Activated naive CD8-positive, alpha-beta T cell treated with anti-CD3 and anti-CD28 coated beads, Interleukin-2, amount 50 U/mL, for 24 hours (primary cell): ENCODE data around the gene ZNF624.
A peak's percentile ranks its signal among the peaks of the same experiment; 100 is the strongest.

Source experiments
- ATAC-seq: fragments of 150-1000 bp; cut with Tn5 transposase; one replicate; pipeline ENCODE4 v1.10.0; 2021
- DNase-seq: peaks from one replicate; pipeline ENCODE4 v3.0.0; 2021
- H3K27ac Mint-ChIP-seq: one replicate; pipeline ENCODE4 v1.8.0; 2021; ENCODE audit warnings: mild to moderate bottlenecking, mixed read lengths
- H3K27me3 Mint-ChIP-seq: one replicate; pipeline ENCODE4 v1.8.0; 2021; ENCODE audit warnings: mixed read lengths
- H3K36me3 Mint-ChIP-seq: one replicate; pipeline ENCODE4 v1.8.0; 2021; ENCODE audit warnings: low read depth, mixed read lengths
- H3K4me1 Mint-ChIP-seq: one replicate; pipeline ENCODE4 v1.8.0; 2021; ENCODE audit warnings: mixed read lengths
- H3K4me3 Mint-ChIP-seq: one replicate; pipeline ENCODE4 v1.8.0; 2021; ENCODE audit warnings: mild to moderate bottlenecking, moderate library complexity, mixed read lengths
- H3K9me3 Mint-ChIP-seq: one replicate; pipeline ENCODE4 v1.8.0; 2021; ENCODE audit warnings: mixed read lengths

Gene ZNF624

DNA sequence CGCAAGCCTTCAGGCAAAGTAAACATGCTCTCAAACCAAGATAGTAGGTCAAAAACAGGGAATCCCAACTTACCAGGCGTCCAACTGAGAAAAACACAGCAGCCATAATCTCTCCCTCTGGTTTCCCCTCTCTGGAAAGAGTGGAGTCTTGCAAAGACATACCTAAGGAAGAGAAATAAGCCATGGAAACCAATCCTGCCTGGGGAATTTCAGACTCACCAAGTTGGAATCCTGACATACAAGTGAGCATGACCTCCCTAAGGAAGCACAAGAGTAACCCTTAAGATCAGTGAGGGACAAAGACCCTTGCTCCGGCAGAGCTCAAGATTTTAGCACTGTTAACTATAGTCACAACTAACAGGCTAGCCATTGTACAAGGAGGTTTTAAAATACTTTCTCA, 4.1 kb downstream of the ZNF624 start:
- DNase-seq: no peak
- H3K4me3 Mint-ChIP-seq: no peak overlapping the region
- peaks cover 16% of the 10 kb centered on the region for H3K4me1 Mint-ChIP-seq
- no peaks in the 10 kb centered on the region for H3K27me3 Mint-ChIP-seq
- H3K27ac Mint-ChIP-seq: no peak overlapping the region
- H3K36me3 Mint-ChIP-seq: peaks cover 5% of the 10 kb centered on the region
- H3K9me3 Mint-ChIP-seq: no peaks in the 10 kb centered on the region
- ATAC-seq: no peak

DNA sequence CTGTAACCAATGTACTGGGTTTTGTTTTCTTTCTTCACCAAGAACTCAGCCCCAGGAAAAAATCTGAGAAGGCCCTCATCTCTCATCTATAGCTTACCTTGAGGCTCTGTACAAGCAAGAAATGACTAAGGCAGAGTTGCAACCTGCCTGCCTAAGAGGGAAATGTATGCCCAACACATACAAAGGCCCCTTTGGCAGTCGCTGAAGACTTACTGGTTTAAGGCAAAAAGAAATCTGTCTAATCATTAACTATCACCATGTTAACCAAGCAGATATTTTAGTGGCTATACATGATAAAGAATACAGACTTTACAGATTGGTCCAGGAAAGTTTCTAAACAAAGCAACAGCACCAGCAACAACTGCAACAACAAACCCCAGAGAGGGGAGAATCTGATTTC, 14.2 kb downstream of the ZNF624 start:
- no peak overlapping the region for H3K4me3 Mint-ChIP-seq
- DNase-seq (no peak), ATAC-seq (no peak)
- H3K27me3 Mint-ChIP-seq: no peaks in the 10 kb centered on the region
- H3K4me1 Mint-ChIP-seq: no peaks in the 10 kb centered on the region
- no peaks in the 10 kb centered on the region for H3K9me3 Mint-ChIP-seq
- H3K36me3 Mint-ChIP-seq: peaks cover 42% of the 10 kb centered on the region
- no peak overlapping the region for H3K27ac Mint-ChIP-seq

DNA sequence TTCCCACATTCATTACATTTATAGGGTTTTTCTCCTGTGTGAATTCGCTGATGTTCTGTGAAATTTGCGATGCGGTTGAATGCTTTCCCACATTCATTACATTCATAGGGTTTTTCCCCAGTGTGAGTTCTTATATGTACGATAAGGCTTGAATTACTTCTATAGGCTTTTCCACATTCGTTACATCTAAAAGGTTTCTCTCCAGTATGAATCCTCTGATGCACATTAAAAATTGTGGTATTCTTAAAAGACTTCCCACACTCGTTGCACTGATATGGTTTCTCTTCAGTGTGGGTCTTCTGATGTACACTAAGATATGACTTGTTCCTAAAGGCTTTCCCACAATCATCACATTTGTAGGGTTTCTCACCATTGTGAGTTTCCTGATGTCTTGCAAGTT, 30.4 kb downstream of the ZNF624 start:
- Mint-ChIP-seq H3K4me1 (no peaks in the 10 kb centered on the region), H3K27ac (no peak overlapping the region), H3K36me3 (peaks cover 82% of the 10 kb centered on the region), H3K9me3 (peaks cover 74% of the 10 kb centered on the region), H3K27me3 (no peaks in the 10 kb centered on the region), H3K4me3 (no peak overlapping the region)
- DNase-seq (no peak), ATAC-seq (no peak)

DNA sequence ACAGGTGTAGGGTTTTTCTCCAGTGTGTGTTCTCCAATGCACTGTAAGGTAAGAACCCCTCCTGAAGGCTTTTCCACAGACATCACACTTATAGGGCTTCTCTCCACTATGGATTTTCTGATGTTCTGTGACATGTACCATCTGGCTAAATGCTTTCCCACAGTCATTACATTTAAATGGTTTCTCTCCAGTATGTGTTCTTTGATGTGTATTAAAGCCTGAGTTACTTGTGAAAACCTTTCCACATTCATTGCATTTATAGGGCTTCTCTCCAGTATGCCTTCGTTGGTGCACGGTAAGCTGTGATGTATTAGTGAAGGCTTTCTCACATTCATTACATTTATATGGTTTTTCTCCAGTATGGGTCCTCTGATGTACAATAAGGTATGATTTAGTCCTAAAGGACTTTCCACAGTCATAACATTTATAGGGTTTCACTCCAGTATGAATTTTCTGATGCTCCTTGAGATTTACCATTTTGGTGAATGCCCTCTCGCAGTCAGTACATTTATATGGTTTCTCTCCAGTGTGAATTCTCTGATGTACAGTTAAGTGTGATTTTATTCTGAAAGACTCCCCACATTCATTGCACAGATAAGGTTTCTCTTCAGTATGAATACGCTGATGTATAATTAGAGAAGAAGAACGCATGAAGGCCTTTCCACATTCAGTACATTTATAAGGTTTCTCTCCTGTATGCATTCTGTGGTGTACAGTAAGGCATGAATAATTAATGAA, 30.9 kb downstream of the ZNF624 start:
- no peak overlapping the region for H3K27ac Mint-ChIP-seq
- no peak for ATAC-seq
- no peaks in the 10 kb centered on the region for H3K27me3 Mint-ChIP-seq
- H3K4me3 Mint-ChIP-seq: no peak overlapping the region
- H3K36me3 Mint-ChIP-seq: peaks cover 76% of the 10 kb centered on the region
- DNase-seq: no peak
- no peaks in the 10 kb centered on the region for H3K4me1 Mint-ChIP-seq
- H3K9me3 Mint-ChIP-seq: peaks cover 71% of the 10 kb centered on the region

GRCh38 chr17:16617481-16618060, 36.1 kb downstream of the ZNF624 start:
- no peak for ATAC-seq
- Mint-ChIP-seq H3K9me3 (peaks cover 69% of the 10 kb centered on the region), H3K4me1 (no peaks in the 10 kb centered on the region), H3K36me3 (peaks cover 40% of the 10 kb centered on the region), H3K27me3 (no peaks in the 10 kb centered on the region), H3K4me3 (no peak overlapping the region), H3K27ac (no peak overlapping the region)
- DNase-seq: no peak

DNA sequence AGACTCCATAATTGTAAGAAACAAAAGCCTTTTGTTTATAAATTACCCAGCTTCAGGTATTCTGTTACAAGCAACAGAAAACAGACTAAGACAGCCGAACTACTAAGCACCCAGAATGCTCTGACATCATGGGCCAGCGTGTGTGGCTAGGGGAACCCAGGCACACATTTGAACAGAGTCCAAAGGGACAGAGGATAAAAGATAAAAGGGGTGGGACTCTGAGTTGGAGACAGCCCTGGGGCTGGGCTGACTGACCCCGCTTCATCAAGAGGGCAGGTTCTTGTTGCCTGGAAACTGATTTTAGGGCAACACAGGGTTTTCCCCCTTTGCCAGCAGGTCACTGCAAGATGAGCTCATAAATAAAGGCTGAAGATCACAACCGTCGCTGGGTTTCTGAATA, 54.1 kb downstream of the ZNF624 start:
- DNase-seq (no peak), ATAC-seq (no peak)
- H3K9me3 Mint-ChIP-seq: peaks cover 11% of the 10 kb centered on the region
- no peaks in the 10 kb centered on the region for H3K36me3 Mint-ChIP-seq
- no peaks in the 10 kb centered on the region for H3K27me3 Mint-ChIP-seq
- no peak overlapping the region for H3K4me3 Mint-ChIP-seq
- H3K27ac Mint-ChIP-seq: no peak overlapping the region
- no peaks in the 10 kb centered on the region for H3K4me1 Mint-ChIP-seq

GRCh38 chr17:16593356-16594102, 60.1 kb downstream of the ZNF624 start:
- no peak for ATAC-seq
- no peak overlapping the region for H3K27ac Mint-ChIP-seq
- H3K4me1 Mint-ChIP-seq: peaks cover 6% of the 10 kb centered on the region
- peaks cover 10% of the 10 kb centered on the region for H3K27me3 Mint-ChIP-seq
- H3K9me3 Mint-ChIP-seq: no peaks in the 10 kb centered on the region
- no peak for DNase-seq
- H3K36me3 Mint-ChIP-seq: no peaks in the 10 kb centered on the region
- H3K4me3 Mint-ChIP-seq: no peak overlapping the region

- no peaks in the 10 kb centered on the region for H3K36me3 Mint-ChIP-seq
- DNase-seq (peak; percentile 93), ATAC-seq (peak; percentile 93)
- no peaks in the 10 kb centered on the region for H3K9me3 Mint-ChIP-seq
- peaks cover 14% of the 10 kb centered on the region for H3K4me1 Mint-ChIP-seq
- no peak overlapping the region for H3K27ac Mint-ChIP-seq
- peaks cover 40% of the 10 kb centered on the region for H3K27me3 Mint-ChIP-seq
- peak overlapping the region; percentile 67 for H3K4me3 Mint-ChIP-seq
Measured at GRCh38 chr17:16589097-16589969, 64.3 kb downstream of the ZNF624 start.

- Mint-ChIP-seq H3K9me3 (no peaks in the 10 kb centered on the region), H3K27me3 (peaks cover 40% of the 10 kb centered on the region), H3K4me1 (peaks cover 31% of the 10 kb centered on the region), H3K36me3 (no peaks in the 10 kb centered on the region), H3K27ac (no peak overlapping the region), H3K4me3 (no peak overlapping the region)
- ATAC-seq (no peak), DNase-seq (no peak)
Measured at GRCh38 chr17:16585796-16586195, 67.9 kb downstream of the ZNF624 start.

- Mint-ChIP-seq H3K4me1 (peaks cover 27% of the 10 kb centered on the region), H3K27ac (peak overlapping the region; percentile 48), H3K27me3 (peaks cover 41% of the 10 kb centered on the region), H3K9me3 (no peaks in the 10 kb centered on the region), H3K36me3 (no peaks in the 10 kb centered on the region), H3K4me3 (peak overlapping the region; percentile 75)
- peak; percentile 97 for ATAC-seq
- peak; percentile 94 for DNase-seq
Measured at GRCh38 chr17:16584273-16584995, 69.2 kb downstream of the ZNF624 start.

GRCh38 chr17:16583781-16584180, 69.9 kb downstream of the ZNF624 start:
- Mint-ChIP-seq H3K36me3 (no peaks in the 10 kb centered on the region), H3K4me3 (peak overlapping the region; percentile 75), H3K27me3 (peaks cover 46% of the 10 kb centered on the region), H3K4me1 (peaks cover 25% of the 10 kb centered on the region), H3K9me3 (no peaks in the 10 kb centered on the region), H3K27ac (peak overlapping the region; percentile 48)
- DNase-seq (no peak), ATAC-seq (no peak)

- ATAC-seq (no peak), DNase-seq (no peak)
- peaks cover 8% of the 10 kb centered on the region for H3K4me1 Mint-ChIP-seq
- no peaks in the 10 kb centered on the region for H3K9me3 Mint-ChIP-seq
- no peak overlapping the region for H3K27ac Mint-ChIP-seq
- H3K27me3 Mint-ChIP-seq: peaks cover 3% of the 10 kb centered on the region
- no peak overlapping the region for H3K4me3 Mint-ChIP-seq
- no peaks in the 10 kb centered on the region for H3K36me3 Mint-ChIP-seq
Measured at GRCh38 chr17:16573466-16573865, 80.2 kb downstream of the ZNF624 start.
